Astrocyte (in vitro differentiated cells and primary cell): Measurements from ENCODE around the gene HSD17B4. TPM values are rescaled to one million over a fixed set of nuclear protein-coding genes. Genes with fewer than 3 reads are reported as not detected.

ENCODE experiments used
- DNase-seq: peaks from one replicate; pipeline ENCODE4 v3.0.0-alpha.2; 2010; ENCODE audit warnings: low read depth
- FAIRE-seq: peaks from 2 replicates; lab custom pipeline; 2011; peaks lifted over from hg19 to GRCh38; lab: Jason Lieb, UNC
- H2AFZ ChIP-seq: 2 replicates; pipeline ENCODE4 v1.6.0; 2012; ENCODE audit warnings: low read depth, low read length, inconsistent platforms
- H3K27ac ChIP-seq: 2 replicates; pipeline ENCODE4 v1.5.1; 2011; ENCODE audit warnings: low read depth, low read length, inconsistent platforms
- H3K27me3 ChIP-seq: 2 replicates; pipeline ENCODE4 v1.6.0; 2011; ENCODE audit warnings: low read length, inconsistent platforms; ENCODE audit not compliant: insufficient read depth
- H3K36me3 ChIP-seq: 2 replicates; pipeline ENCODE4 v1.5.1; 2011; ENCODE audit warnings: low read length, inconsistent platforms; ENCODE audit not compliant: insufficient read depth
- H3K4me1 ChIP-seq: 2 replicates; pipeline ENCODE4 v1.5.1; 2011; ENCODE audit warnings: low read length, inconsistent platforms; ENCODE audit not compliant: insufficient read depth
- H3K4me2 ChIP-seq: 2 replicates; pipeline ENCODE4 v1.6.0; 2012; ENCODE audit warnings: low read length, inconsistent platforms
- H3K4me3 ChIP-seq: 2 replicates; pipeline ENCODE4 v1.5.1; 2011; ENCODE audit warnings: low read depth, mild to moderate bottlenecking, low read length, inconsistent platforms; ENCODE audit not compliant: insufficient read depth
- H3K79me2 ChIP-seq: 2 replicates; pipeline ENCODE4 v1.6.0; 2012; ENCODE audit warnings: mild to moderate bottlenecking, low read length, inconsistent platforms; ENCODE audit not compliant: insufficient read depth
- H3K9ac ChIP-seq: 2 replicates; pipeline ENCODE4 v1.6.0; 2012; ENCODE audit warnings: mild to moderate bottlenecking, low read length, inconsistent platforms
- H3K9me3 ChIP-seq: 2 replicates; pipeline ENCODE4 v1.5.1; 2012; ENCODE audit warnings: low read depth, mild to moderate bottlenecking, low read length, inconsistent platforms; ENCODE audit not compliant: insufficient read depth
- H4K20me1 ChIP-seq: 2 replicates; pipeline ENCODE4 v1.6.0; 2012; ENCODE audit warnings: low read length, inconsistent platforms; ENCODE audit not compliant: insufficient read depth
- H3K27ac Mint-ChIP-seq: one replicate; pipeline ENCODE4 v1.8.0; 2021; ENCODE audit warnings: mild to moderate bottlenecking, mixed read lengths; ENCODE audit not compliant: unreplicated experiment
- H3K27me3 Mint-ChIP-seq: one replicate; pipeline ENCODE4 v1.8.0; 2021; ENCODE audit warnings: low read depth, mixed read lengths; ENCODE audit not compliant: unreplicated experiment
- H3K36me3 Mint-ChIP-seq: one replicate; pipeline ENCODE4 v1.8.0; 2021; ENCODE audit warnings: low read depth, mixed read lengths; ENCODE audit not compliant: unreplicated experiment
- H3K4me1 Mint-ChIP-seq: one replicate; pipeline ENCODE4 v1.8.0; 2021; ENCODE audit warnings: low read depth, mixed read lengths; ENCODE audit not compliant: unreplicated experiment
- H3K4me3 Mint-ChIP-seq: one replicate; pipeline ENCODE4 v1.8.0; 2021; ENCODE audit warnings: mild to moderate bottlenecking, moderate library complexity, mixed read lengths; ENCODE audit not compliant: unreplicated experiment
- H3K9me3 Mint-ChIP-seq: one replicate; pipeline ENCODE4 v1.8.0; 2021; ENCODE audit warnings: mild to moderate bottlenecking, mixed read lengths; ENCODE audit not compliant: unreplicated experiment
- EZH2 ChIP-seq: IDR thresholded peaks from 2 replicates; pipeline ENCODE4 v1.6.1; 2012; ENCODE audit warnings: mild to moderate bottlenecking, low read length, inconsistent platforms; ENCODE audit not compliant: insufficient read depth
- total RNA-seq: library from RNA; stranded (reverse); gene quantifications from 2 replicates; pipeline ENCODE4 v1.2.1, GENCODE V29; 2021
- TF ChIP-seq, protein P1 (sequence below): IDR thresholded peaks from 2 replicates; pipeline ENCODE4 v1.5.1; 2011; ENCODE audit warnings: low read depth, mild to moderate bottlenecking, inconsistent platforms, low read length, moderate library complexity; ENCODE audit not compliant: insufficient read depth

HSD17B4 gene
- total RNA-seq, 1 donor from 2014 or later, result 108 TPM

GRCh38 chr5:119409235-119409815, 43.0 kb upstream of the HSD17B4 start:
- Mint-ChIP-seq H3K27ac (no peak overlapping the region), H3K4me1 (peaks cover 8% of the 10 kb centered on the region), H3K27me3 (no peaks in the 10 kb centered on the region), H3K4me3 (no peak overlapping the region), H3K9me3 (peaks cover 2% of the 10 kb centered on the region), H3K36me3 (no peaks in the 10 kb centered on the region)
- Histone ChIP-seq H3K9ac (no peak overlapping the region), H4K20me1 (no peaks in the 10 kb centered on the region), H3K27ac (no peak overlapping the region), H3K4me1 (no peaks in the 10 kb centered on the region), H3K36me3 (no peaks in the 10 kb centered on the region), H3K9me3 (no peaks in the 10 kb centered on the region), H3K4me2 (no peak overlapping the region), H2AFZ (no peak overlapping the region), H3K4me3 (no peak overlapping the region), H3K79me2 (no peaks in the 10 kb centered on the region), H3K27me3 (no peaks in the 10 kb centered on the region)
- no peak for FAIRE-seq
- TF ChIP-seq, protein P1, sequence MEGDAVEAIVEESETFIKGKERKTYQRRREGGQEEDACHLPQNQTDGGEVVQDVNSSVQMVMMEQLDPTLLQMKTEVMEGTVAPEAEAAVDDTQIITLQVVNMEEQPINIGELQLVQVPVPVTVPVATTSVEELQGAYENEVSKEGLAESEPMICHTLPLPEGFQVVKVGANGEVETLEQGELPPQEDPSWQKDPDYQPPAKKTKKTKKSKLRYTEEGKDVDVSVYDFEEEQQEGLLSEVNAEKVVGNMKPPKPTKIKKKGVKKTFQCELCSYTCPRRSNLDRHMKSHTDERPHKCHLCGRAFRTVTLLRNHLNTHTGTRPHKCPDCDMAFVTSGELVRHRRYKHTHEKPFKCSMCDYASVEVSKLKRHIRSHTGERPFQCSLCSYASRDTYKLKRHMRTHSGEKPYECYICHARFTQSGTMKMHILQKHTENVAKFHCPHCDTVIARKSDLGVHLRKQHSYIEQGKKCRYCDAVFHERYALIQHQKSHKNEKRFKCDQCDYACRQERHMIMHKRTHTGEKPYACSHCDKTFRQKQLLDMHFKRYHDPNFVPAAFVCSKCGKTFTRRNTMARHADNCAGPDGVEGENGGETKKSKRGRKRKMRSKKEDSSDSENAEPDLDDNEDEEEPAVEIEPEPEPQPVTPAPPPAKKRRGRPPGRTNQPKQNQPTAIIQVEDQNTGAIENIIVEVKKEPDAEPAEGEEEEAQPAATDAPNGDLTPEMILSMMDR, result no peak
- TF ChIP-seq EZH2, result no peak
- no peak for DNase-seq

DNA sequence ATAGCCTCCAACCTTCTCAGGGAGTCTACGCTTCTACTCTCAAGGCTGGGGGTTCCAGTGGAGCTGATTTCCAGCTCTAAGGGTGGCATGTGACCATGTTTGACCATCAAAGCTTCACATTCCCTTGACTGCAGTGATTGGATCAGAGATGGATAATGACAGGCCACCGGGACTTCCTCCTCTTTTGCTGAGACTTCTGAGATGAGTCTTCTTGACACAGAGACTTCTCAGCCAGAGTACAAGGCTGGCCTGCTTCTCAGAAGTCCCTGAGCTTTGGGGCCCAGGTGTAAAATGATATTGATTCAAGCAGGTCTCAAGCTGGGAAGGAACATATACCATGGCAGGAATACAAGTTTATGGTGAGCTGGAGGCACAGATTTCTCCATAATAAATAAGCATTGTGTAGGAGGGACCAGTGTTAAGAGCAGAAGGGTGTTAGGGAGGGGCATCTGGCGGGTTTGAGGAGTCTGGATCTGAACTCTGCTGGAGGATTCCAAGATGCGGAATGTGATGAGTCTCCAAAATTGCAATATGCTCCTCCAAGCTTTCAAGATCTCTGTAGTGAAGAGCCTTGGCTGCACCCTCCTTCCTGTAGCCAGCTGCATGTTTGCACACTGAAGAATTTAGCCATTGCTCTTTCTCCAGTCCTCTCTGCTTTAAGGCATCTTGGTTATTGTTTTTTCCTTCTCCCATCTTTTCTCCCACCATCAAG, 41.7 kb upstream of the HSD17B4 start:
- H3K36me3 Mint-ChIP-seq, result no peaks in the 10 kb centered on the region

More for the DNA sequence above, 41.7 kb upstream of the HSD17B4 start:
- H3K4me1 Mint-ChIP-seq, result peaks cover 8% of the 10 kb centered on the region
- no peak for TF ChIP-seq EZH2
- TF ChIP-seq, protein P1, result no peak
- peaks cover 3% of the 10 kb centered on the region for H3K9me3 Mint-ChIP-seq
- H3K4me2 ChIP-seq, result peak overlapping the region; percentile 95
- no peaks in the 10 kb centered on the region for H3K27me3 ChIP-seq
- no peaks in the 10 kb centered on the region for H3K36me3 ChIP-seq
- H2AFZ ChIP-seq, result no peak overlapping the region
- no peak overlapping the region for H3K27ac Mint-ChIP-seq
- H3K4me3 ChIP-seq, result peak overlapping the region; percentile 78
- FAIRE-seq, result no peak
- H3K27ac ChIP-seq, result no peak overlapping the region
- peak overlapping the region; percentile 87 for H3K9ac ChIP-seq
- DNase-seq, result no peak
- H3K4me3 Mint-ChIP-seq, result no peak overlapping the region
- H4K20me1 ChIP-seq, result no peaks in the 10 kb centered on the region
- H3K79me2 ChIP-seq, result no peaks in the 10 kb centered on the region
- H3K9me3 ChIP-seq, result no peaks in the 10 kb centered on the region
- no peaks in the 10 kb centered on the region for H3K27me3 Mint-ChIP-seq
- H3K4me1 ChIP-seq, result no peaks in the 10 kb centered on the region
